NCI-H1436 (cell line): ENCODE data around the gene SRGAP3.

ENCODE experiments used
- DNase-seq: peaks from one replicate; lab custom pipeline; 2025; lab: John Stamatoyannopoulos, UW

The SRGAP3 gene

GRCh38 chr3:8962226-8962861 is 287.1 kb downstream of the SRGAP3 start:
- no peak for DNase-seq

DNA sequence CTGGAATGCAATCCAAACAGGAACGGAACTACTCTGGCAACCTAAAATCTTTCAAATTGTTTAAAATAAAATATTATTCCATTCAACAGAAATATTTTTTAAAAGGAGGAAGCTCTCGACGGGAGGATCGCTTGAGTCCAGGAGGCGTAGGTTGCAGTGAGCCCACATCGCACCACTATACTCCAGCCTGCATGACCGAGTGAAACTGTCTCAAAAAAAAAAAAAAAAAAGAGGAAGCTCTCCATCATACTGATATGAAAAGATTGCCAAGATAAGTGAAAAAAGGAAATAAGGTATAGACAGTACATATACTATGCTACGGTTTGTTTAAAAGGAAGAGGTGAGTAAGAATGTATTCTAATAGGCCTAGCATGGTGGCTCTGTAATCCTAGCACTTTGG is 289.8 kb downstream of the SRGAP3 start:
- no peak for DNase-seq

DNA sequence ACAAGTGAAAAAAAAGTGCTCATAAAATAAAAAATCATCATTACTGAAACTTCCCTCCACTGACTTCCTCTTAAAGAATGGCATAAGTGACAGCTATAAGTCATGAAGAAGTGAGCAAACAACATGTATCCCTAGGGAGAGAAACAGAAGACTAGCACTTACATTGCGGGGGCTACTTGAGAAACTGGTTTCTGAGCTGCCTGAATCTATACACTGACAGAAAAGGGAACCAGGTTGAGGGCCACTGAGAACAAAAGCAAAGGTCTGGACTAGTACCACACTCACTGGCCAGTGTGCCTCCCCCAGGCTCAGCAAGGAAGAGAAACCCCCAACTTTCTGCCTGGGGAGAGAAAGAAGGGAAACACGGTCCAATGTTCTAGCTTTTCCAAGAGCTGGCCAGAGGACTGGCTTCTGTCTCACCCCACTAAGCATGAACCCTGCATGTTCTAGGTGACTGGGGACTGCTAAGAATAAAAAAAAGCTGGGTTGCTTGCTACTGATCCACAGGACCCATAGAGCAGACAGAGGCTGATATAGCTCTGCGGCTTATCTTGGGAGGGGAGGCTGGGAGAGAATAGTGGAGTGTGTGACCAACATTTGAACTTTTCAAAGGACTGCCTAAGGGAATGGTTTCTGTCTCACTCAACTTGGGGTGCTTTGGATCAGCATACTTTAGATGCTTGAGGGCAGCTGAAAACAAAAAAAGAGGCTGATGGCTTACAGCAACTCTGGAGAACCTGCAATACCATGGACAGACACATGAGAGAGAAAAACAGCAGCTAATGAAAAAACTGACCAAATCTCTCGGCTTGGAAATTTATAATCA is 294.3 kb downstream of the SRGAP3 start:
- DNase-seq, result no peak

- no peak for DNase-seq
Observed at GRCh38 chr3:8953313-8953712, 296.1 kb downstream of the SRGAP3 start.

DNA sequence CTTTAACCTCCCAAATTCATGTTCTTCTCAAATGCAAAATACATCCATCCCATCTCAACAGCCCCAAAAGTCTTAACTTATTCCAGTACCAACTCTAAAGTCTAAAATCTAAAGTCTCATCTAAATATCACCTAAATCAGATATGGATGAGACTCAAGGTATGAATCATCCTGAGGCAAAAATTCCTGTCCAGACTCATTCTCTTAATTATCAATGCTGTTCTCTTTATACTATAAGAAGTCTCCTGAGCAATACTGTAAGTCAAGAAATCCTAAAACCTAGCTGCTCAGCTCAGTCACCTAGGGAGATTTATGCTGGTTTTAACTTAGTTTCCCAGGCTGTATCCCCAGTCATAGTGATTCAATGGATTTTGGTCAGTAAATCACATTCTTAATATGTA is 297.3 kb downstream of the SRGAP3 start:
- DNase-seq, result no peak

- DNase-seq, result no peak
Observed at GRCh38 chr3:8945890-8946600, 303.4 kb downstream of the SRGAP3 start.

GRCh38 chr3:8942746-8943488 is 306.5 kb downstream of the SRGAP3 start:
- no peak for DNase-seq

- DNase-seq, result no peak
Observed at GRCh38 chr3:8942115-8942514, 307.3 kb downstream of the SRGAP3 start.

DNA sequence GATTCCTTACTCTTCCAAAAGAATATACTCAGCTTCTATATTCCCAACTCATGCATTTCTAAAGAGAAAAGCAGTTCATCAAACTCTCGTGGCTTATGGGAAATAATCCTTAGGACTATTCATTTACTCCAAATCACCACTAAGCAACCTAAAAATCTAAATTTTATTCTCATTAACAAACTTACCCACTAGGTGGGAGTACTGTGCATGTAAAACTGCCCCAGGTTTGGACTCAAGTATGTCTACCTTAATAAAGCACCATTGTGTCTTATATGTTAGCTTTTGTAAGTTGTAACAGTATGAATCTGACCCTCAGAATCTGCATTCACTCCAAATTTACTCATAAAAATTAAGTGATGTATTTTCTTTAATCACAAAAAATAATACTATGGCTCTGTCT is 311.4 kb downstream of the SRGAP3 start:
- DNase-seq, result no peak

GRCh38 chr3:8937064-8938020 is 312.1 kb downstream of the SRGAP3 start:
- DNase-seq, result no peak

DNA sequence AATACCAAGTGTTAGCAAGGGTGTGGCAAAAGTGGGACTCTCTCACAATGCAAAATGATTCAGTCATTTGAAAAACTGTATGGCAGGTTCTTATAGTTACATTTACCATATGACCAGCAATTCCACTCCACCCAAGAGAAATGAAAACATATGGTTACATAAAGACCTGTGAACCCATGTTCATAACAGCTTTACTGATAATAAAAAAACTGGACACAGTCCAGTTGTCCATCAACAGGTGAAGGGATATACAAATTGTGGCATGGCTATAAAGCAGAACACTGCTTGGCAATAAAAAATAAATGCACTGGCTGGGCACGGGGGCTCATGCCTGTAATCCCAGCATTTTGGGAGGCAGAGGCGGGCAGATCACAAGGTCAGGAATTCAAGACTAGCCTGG is 316.9 kb downstream of the SRGAP3 start:
- no peak for DNase-seq

DNA sequence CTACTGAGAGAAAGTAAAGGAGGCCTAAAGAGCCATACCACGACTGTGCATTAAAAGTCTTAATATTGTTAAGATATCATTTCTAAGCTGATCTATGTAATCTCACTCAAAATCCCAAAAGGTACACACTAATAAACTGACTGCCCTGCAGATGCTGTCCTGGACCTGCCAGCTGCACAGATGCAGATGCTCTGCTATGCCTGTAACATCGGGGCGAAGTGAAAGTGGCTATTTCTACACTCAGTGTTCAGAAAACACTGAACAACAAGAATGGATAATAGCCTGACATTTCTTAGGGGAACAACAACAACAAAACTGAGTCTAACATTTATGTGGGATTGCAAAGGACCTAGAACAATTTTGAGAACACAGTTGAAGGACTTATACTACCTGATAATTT is 318.1 kb downstream of the SRGAP3 start:
- DNase-seq, result no peak
